ENCODE measurements around the gene STAT4.

Gene STAT4

DNA sequence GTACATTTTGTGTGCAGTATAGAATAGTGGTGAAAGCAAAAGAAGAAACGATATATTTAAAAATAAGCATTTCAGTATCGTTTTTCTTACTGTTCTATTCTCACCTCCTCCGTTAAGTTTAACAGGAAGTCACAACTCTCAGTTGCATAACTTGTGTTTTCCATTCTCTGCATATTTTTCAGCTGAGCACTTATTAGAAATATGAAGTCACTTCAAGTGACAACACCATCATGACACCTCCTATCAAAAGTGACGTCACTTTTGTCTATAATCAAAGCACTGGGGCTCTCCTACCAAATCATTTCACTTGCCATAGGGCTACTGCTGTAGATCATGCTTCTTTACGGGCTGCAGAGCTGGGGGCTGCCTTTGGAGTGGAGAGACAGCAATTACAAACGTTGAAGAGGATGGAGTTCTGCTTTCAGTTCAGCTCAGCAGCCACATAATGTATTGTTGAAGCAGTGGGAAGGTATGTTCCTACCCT is 36.3 kb downstream of the STAT4 start:
- H3K4me3 ChIP-seq (ENCODE audit: low read length in 2 of 2): no peak overlapping the region
- no peak overlapping the region for H3K27ac ChIP-seq (ENCODE audit: low read length)
- no peaks in the 10 kb centered on the region for H3K36me3 ChIP-seq (ENCODE audit: control insufficient read depth in 2 of 2, insufficient read depth in 2 of 2, low read length in 2 of 2)
- no peak overlapping the region for H3K9ac ChIP-seq (ENCODE audit: low read length in 2 of 2)
- H3K4me1 ChIP-seq (ENCODE audit: control insufficient read depth, insufficient read depth, low read length): no peaks in the 10 kb centered on the region
- H3K9me3 ChIP-seq (ENCODE audit: control insufficient read depth in 2 of 2, low read length in 2 of 2): no peaks in the 10 kb centered on the region
- H3K27me3 ChIP-seq (ENCODE audit: control insufficient read depth in 1 of 2, insufficient read depth in 2 of 2, low read length in 2 of 2): no peaks in the 10 kb centered on the region

GRCh38 chr2:191113761-191114160 is 37.0 kb downstream of the STAT4 start:
- H3K27me3 ChIP-seq (ENCODE audit: control insufficient read depth in 1 of 2, insufficient read depth in 2 of 2, low read length in 2 of 2): no peaks in the 10 kb centered on the region
- no peaks in the 10 kb centered on the region for H3K9me3 ChIP-seq (ENCODE audit: control insufficient read depth in 2 of 2, low read length in 2 of 2)
- H3K9ac ChIP-seq (ENCODE audit: low read length in 2 of 2): no peak overlapping the region
- H3K4me3 ChIP-seq (ENCODE audit: low read length in 2 of 2): no peak overlapping the region
- no peaks in the 10 kb centered on the region for H3K4me1 ChIP-seq (ENCODE audit: control insufficient read depth, insufficient read depth, low read length)
- H3K36me3 ChIP-seq (ENCODE audit: control insufficient read depth in 2 of 2, insufficient read depth in 2 of 2, low read length in 2 of 2): no peaks in the 10 kb centered on the region
- H3K27ac ChIP-seq (ENCODE audit: low read length): no peak overlapping the region

GRCh38 chr2:191112448-191112901 is 38.3 kb downstream of the STAT4 start:
- Histone ChIP-seq H3K4me1 (ENCODE audit: control insufficient read depth, insufficient read depth, low read length) (no peaks in the 10 kb centered on the region), H3K27me3 (ENCODE audit: control insufficient read depth in 1 of 2, insufficient read depth in 2 of 2, low read length in 2 of 2) (no peaks in the 10 kb centered on the region), H3K4me3 (ENCODE audit: low read length in 2 of 2) (no peak overlapping the region), H3K9ac (ENCODE audit: low read length in 2 of 2) (no peak overlapping the region), H3K9me3 (ENCODE audit: control insufficient read depth in 2 of 2, low read length in 2 of 2) (no peaks in the 10 kb centered on the region), H3K36me3 (ENCODE audit: control insufficient read depth in 2 of 2, insufficient read depth in 2 of 2, low read length in 2 of 2) (no peaks in the 10 kb centered on the region), H3K27ac (ENCODE audit: low read length) (no peak overlapping the region)

- no peaks in the 10 kb centered on the region for H3K4me1 ChIP-seq (ENCODE audit: control insufficient read depth, insufficient read depth, low read length)
- H3K4me3 ChIP-seq (ENCODE audit: low read length in 2 of 2): no peak overlapping the region
- H3K9ac ChIP-seq (ENCODE audit: low read length in 2 of 2): no peak overlapping the region
- H3K27ac ChIP-seq (ENCODE audit: low read length): no peak overlapping the region
- H3K36me3 ChIP-seq (ENCODE audit: control insufficient read depth in 2 of 2, insufficient read depth in 2 of 2, low read length in 2 of 2): no peaks in the 10 kb centered on the region
- no peaks in the 10 kb centered on the region for H3K9me3 ChIP-seq (ENCODE audit: control insufficient read depth in 2 of 2, low read length in 2 of 2)
- no peaks in the 10 kb centered on the region for H3K27me3 ChIP-seq (ENCODE audit: control insufficient read depth in 1 of 2, insufficient read depth in 2 of 2, low read length in 2 of 2)
Measured at GRCh38 chr2:191109888-191110287, 40.9 kb downstream of the STAT4 start.

- H3K4me1 ChIP-seq (ENCODE audit: control insufficient read depth, insufficient read depth, low read length): no peaks in the 10 kb centered on the region
- no peaks in the 10 kb centered on the region for H3K36me3 ChIP-seq (ENCODE audit: control insufficient read depth in 2 of 2, insufficient read depth in 2 of 2, low read length in 2 of 2)
- no peak overlapping the region for H3K9ac ChIP-seq (ENCODE audit: low read length in 2 of 2)
- H3K4me3 ChIP-seq (ENCODE audit: low read length in 2 of 2): no peak overlapping the region
- H3K9me3 ChIP-seq (ENCODE audit: control insufficient read depth in 2 of 2, low read length in 2 of 2): no peaks in the 10 kb centered on the region
- H3K27ac ChIP-seq (ENCODE audit: low read length): no peak overlapping the region
- no peaks in the 10 kb centered on the region for H3K27me3 ChIP-seq (ENCODE audit: control insufficient read depth in 1 of 2, insufficient read depth in 2 of 2, low read length in 2 of 2)
Measured at GRCh38 chr2:191108331-191108730, 42.5 kb downstream of the STAT4 start.

- H3K9ac ChIP-seq (ENCODE audit: low read length in 2 of 2): no peak overlapping the region
- H3K27ac ChIP-seq (ENCODE audit: low read length): no peak overlapping the region
- no peaks in the 10 kb centered on the region for H3K4me1 ChIP-seq (ENCODE audit: control insufficient read depth, insufficient read depth, low read length)
- H3K27me3 ChIP-seq (ENCODE audit: control insufficient read depth in 1 of 2, insufficient read depth in 2 of 2, low read length in 2 of 2): no peaks in the 10 kb centered on the region
- H3K9me3 ChIP-seq (ENCODE audit: control insufficient read depth in 2 of 2, low read length in 2 of 2): no peaks in the 10 kb centered on the region
- H3K4me3 ChIP-seq (ENCODE audit: low read length in 2 of 2): no peak overlapping the region
- H3K36me3 ChIP-seq (ENCODE audit: control insufficient read depth in 2 of 2, insufficient read depth in 2 of 2, low read length in 2 of 2): no peaks in the 10 kb centered on the region
Measured at GRCh38 chr2:191105082-191105481, 45.7 kb downstream of the STAT4 start.

- no peak overlapping the region for H3K9ac ChIP-seq (ENCODE audit: low read length in 2 of 2)
- H3K9me3 ChIP-seq (ENCODE audit: control insufficient read depth in 2 of 2, low read length in 2 of 2): no peaks in the 10 kb centered on the region
- no peak overlapping the region for H3K27ac ChIP-seq (ENCODE audit: low read length)
- no peaks in the 10 kb centered on the region for H3K36me3 ChIP-seq (ENCODE audit: control insufficient read depth in 2 of 2, insufficient read depth in 2 of 2, low read length in 2 of 2)
- no peaks in the 10 kb centered on the region for H3K27me3 ChIP-seq (ENCODE audit: control insufficient read depth in 1 of 2, insufficient read depth in 2 of 2, low read length in 2 of 2)
- H3K4me1 ChIP-seq (ENCODE audit: control insufficient read depth, insufficient read depth, low read length): no peaks in the 10 kb centered on the region
- no peak overlapping the region for H3K4me3 ChIP-seq (ENCODE audit: low read length in 2 of 2)
Measured at GRCh38 chr2:191103774-191104173, 47.0 kb downstream of the STAT4 start.

- H3K36me3 ChIP-seq (ENCODE audit: control insufficient read depth in 2 of 2, insufficient read depth in 2 of 2, low read length in 2 of 2): no peaks in the 10 kb centered on the region
- no peaks in the 10 kb centered on the region for H3K27me3 ChIP-seq (ENCODE audit: control insufficient read depth in 1 of 2, insufficient read depth in 2 of 2, low read length in 2 of 2)
- no peak overlapping the region for H3K27ac ChIP-seq (ENCODE audit: low read length)
- H3K4me1 ChIP-seq (ENCODE audit: control insufficient read depth, insufficient read depth, low read length): no peaks in the 10 kb centered on the region
- H3K9ac ChIP-seq (ENCODE audit: low read length in 2 of 2): no peak overlapping the region
- H3K9me3 ChIP-seq (ENCODE audit: control insufficient read depth in 2 of 2, low read length in 2 of 2): no peaks in the 10 kb centered on the region
- no peak overlapping the region for H3K4me3 ChIP-seq (ENCODE audit: low read length in 2 of 2)
Measured at GRCh38 chr2:191100216-191100615, 50.6 kb downstream of the STAT4 start.

DNA sequence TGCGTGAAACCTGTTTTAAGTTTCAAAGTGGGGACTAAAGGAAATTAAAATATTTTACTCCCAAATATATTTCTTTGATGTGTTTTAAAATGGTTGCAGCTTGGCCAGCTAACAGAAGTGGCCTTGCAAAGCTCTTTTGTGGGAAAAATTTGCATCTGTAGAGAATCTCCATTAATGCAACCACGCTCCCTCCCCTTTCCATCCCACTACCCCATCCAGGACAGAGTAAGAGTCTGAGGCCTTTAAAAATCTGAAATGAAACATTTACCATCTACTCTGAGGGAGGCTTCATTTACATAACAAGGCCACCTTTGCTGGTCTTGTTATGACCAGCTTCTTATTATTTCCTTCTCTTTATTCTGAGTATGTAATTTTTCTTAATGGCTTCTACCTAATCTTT is 63.5 kb downstream of the STAT4 start:
- no peak overlapping the region for H3K4me3 ChIP-seq (ENCODE audit: low read length in 2 of 2)
- H3K27ac ChIP-seq (ENCODE audit: low read length): no peak overlapping the region

DNA sequence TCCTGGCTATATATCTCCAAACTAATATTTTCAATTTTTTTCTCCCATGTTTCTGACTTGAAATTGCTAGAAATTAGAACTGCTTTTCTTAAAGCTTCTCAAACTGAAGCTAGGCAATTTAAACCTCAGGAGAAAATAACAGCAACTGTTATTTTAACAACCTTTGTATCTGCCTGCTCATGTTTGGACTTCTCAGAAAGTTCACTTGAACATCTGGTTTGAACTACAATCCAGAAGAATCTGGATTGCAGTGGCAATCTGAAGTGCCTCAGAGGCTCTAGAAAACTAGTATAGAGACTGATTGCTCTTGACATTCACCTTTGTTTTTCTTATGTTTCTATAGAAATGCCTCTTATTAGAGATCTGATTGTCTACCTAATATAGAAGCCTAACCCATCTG is 64.1 kb downstream of the STAT4 start:
- H3K27ac ChIP-seq (ENCODE audit: low read length): no peak overlapping the region
- no peaks in the 10 kb centered on the region for H3K36me3 ChIP-seq (ENCODE audit: control insufficient read depth in 2 of 2, insufficient read depth in 2 of 2, low read length in 2 of 2)
- no peak overlapping the region for H3K4me3 ChIP-seq (ENCODE audit: low read length in 2 of 2)
- H3K9me3 ChIP-seq (ENCODE audit: control insufficient read depth in 2 of 2, low read length in 2 of 2): no peaks in the 10 kb centered on the region
- H3K9ac ChIP-seq (ENCODE audit: low read length in 2 of 2): no peak overlapping the region
- H3K27me3 ChIP-seq (ENCODE audit: control insufficient read depth in 1 of 2, insufficient read depth in 2 of 2, low read length in 2 of 2): no peaks in the 10 kb centered on the region
- no peaks in the 10 kb centered on the region for H3K4me1 ChIP-seq (ENCODE audit: control insufficient read depth, insufficient read depth, low read length)

More for the DNA sequence above, 63.5 kb downstream of the STAT4 start:
- H3K27me3 ChIP-seq (ENCODE audit: control insufficient read depth in 1 of 2, insufficient read depth in 2 of 2, low read length in 2 of 2): no peaks in the 10 kb centered on the region
- no peaks in the 10 kb centered on the region for H3K9me3 ChIP-seq (ENCODE audit: control insufficient read depth in 2 of 2, low read length in 2 of 2)
- H3K4me1 ChIP-seq (ENCODE audit: control insufficient read depth, insufficient read depth, low read length): no peaks in the 10 kb centered on the region
- no peaks in the 10 kb centered on the region for H3K36me3 ChIP-seq (ENCODE audit: control insufficient read depth in 2 of 2, insufficient read depth in 2 of 2, low read length in 2 of 2)
- H3K9ac ChIP-seq (ENCODE audit: low read length in 2 of 2): no peak overlapping the region

- Histone ChIP-seq H3K36me3 (ENCODE audit: control insufficient read depth in 2 of 2, insufficient read depth in 2 of 2, low read length in 2 of 2) (no peaks in the 10 kb centered on the region), H3K27ac (ENCODE audit: low read length) (no peak overlapping the region), H3K9me3 (ENCODE audit: control insufficient read depth in 2 of 2, low read length in 2 of 2) (no peaks in the 10 kb centered on the region)
Measured at GRCh38 chr2:191083540-191083939, 67.3 kb downstream of the STAT4 start.

More at GRCh38 chr2:191083540-191083939, 67.3 kb downstream of the STAT4 start:
- no peak overlapping the region for H3K4me3 ChIP-seq (ENCODE audit: low read length in 2 of 2)
- H3K4me1 ChIP-seq (ENCODE audit: control insufficient read depth, insufficient read depth, low read length): no peaks in the 10 kb centered on the region
- H3K9ac ChIP-seq (ENCODE audit: low read length in 2 of 2): no peak overlapping the region
- no peaks in the 10 kb centered on the region for H3K27me3 ChIP-seq (ENCODE audit: control insufficient read depth in 1 of 2, insufficient read depth in 2 of 2, low read length in 2 of 2)
